Activated naive CD8-positive, alpha-beta T cell treated with anti-CD3 and anti-CD28 coated beads, Interleukin-2, amount 50 U/mL, for 24 hours (primary cell): ENCODE results near the gene MYRIP.

Source experiments
- ATAC-seq: fragments of 150-1000 bp; cut with Tn5 transposase; one replicate; pipeline ENCODE4 v1.10.0; 2021
- DNase-seq: peaks from one replicate; pipeline ENCODE4 v3.0.0; 2021
- H3K27ac Mint-ChIP-seq: one replicate; pipeline ENCODE4 v1.8.0; 2021; ENCODE audit warnings: mild to moderate bottlenecking, mixed read lengths
- H3K27me3 Mint-ChIP-seq: one replicate; pipeline ENCODE4 v1.8.0; 2021; ENCODE audit warnings: mixed read lengths
- H3K36me3 Mint-ChIP-seq: one replicate; pipeline ENCODE4 v1.8.0; 2021; ENCODE audit warnings: low read depth, mixed read lengths
- H3K4me1 Mint-ChIP-seq: one replicate; pipeline ENCODE4 v1.8.0; 2021; ENCODE audit warnings: mixed read lengths
- H3K4me3 Mint-ChIP-seq: one replicate; pipeline ENCODE4 v1.8.0; 2021; ENCODE audit warnings: mild to moderate bottlenecking, moderate library complexity, mixed read lengths
- H3K9me3 Mint-ChIP-seq: one replicate; pipeline ENCODE4 v1.8.0; 2021; ENCODE audit warnings: mixed read lengths

Gene MYRIP

DNA sequence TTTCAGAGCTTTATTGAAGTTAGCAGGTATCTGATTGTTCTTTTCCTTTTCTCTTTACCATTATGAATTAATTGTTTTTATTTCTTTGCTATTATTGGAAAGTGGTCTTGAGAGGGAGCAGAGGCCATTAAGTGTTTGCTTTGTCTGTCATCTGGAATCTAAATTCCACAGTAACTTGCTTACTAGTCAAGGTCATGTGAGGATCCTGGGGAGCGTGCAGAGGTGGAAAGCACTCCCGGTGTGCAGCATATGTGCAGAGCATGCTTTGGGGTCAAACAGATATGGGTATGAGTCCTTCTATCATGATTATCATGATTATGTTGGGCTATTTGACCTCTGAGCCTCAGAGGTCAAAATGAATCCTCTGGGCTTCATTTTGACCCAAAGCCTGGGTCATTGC, 96.4 kb downstream of the MYRIP start:
- Mint-ChIP-seq H3K36me3 (no peaks in the 10 kb centered on the region), H3K9me3 (no peaks in the 10 kb centered on the region), H3K4me3 (no peak overlapping the region), H3K27ac (no peak overlapping the region), H3K4me1 (no peaks in the 10 kb centered on the region), H3K27me3 (no peaks in the 10 kb centered on the region)
- DNase-seq = no peak
- no peak for ATAC-seq

- no peaks in the 10 kb centered on the region for H3K36me3 Mint-ChIP-seq
- no peaks in the 10 kb centered on the region for H3K9me3 Mint-ChIP-seq
- H3K4me3 Mint-ChIP-seq = no peak overlapping the region
- DNase-seq = no peak
- H3K4me1 Mint-ChIP-seq = no peaks in the 10 kb centered on the region
- no peak for ATAC-seq
- no peak overlapping the region for H3K27ac Mint-ChIP-seq
- H3K27me3 Mint-ChIP-seq = no peaks in the 10 kb centered on the region
Observed at GRCh38 chr3:39907981-39908380, 98.6 kb downstream of the MYRIP start.

GRCh38 chr3:39910135-39910534, 100.7 kb downstream of the MYRIP start:
- Mint-ChIP-seq H3K4me1 (no peaks in the 10 kb centered on the region), H3K4me3 (no peak overlapping the region), H3K27me3 (no peaks in the 10 kb centered on the region), H3K27ac (no peak overlapping the region), H3K36me3 (no peaks in the 10 kb centered on the region), H3K9me3 (no peaks in the 10 kb centered on the region)
- ATAC-seq = no peak
- no peak for DNase-seq

DNA sequence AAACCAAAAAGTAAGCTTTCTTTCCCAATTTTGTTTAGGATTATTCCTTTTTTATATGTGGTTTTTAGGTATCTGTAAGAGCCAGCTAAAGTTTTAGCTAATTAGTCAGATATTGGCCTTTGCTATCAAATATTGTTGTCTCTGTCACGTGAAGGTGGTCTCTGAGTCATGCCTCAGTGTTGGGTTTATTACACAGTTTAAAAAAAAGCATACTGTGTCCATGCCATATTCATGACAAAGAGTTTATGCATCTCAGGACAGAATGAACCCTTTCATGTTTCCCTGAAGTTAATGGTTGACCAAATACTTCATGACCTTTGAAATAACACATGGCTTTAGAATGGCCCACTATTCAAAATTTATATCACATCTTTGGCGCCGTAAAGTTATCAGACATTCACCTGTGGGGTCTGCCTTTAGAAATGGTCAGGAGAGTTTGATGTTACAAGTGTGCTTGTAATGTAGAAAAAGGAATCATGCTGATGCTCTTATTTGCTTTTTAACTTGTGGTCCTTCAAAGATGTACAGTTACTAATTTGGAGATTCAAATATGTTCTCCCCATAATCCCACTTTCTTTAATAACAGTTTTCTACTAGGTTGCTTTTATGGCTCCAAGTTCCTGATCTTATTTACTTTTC, 101.5 kb downstream of the MYRIP start:
- no peaks in the 10 kb centered on the region for H3K9me3 Mint-ChIP-seq
- H3K27me3 Mint-ChIP-seq = peaks cover 2% of the 10 kb centered on the region
- ATAC-seq = no peak
- H3K4me1 Mint-ChIP-seq = no peaks in the 10 kb centered on the region
- DNase-seq = no peak
- no peak overlapping the region for H3K27ac Mint-ChIP-seq
- no peaks in the 10 kb centered on the region for H3K36me3 Mint-ChIP-seq
- H3K4me3 Mint-ChIP-seq = no peak overlapping the region

- DNase-seq = no peak
Observed at GRCh38 chr3:39911465-39912309, 102.3 kb downstream of the MYRIP start.

GRCh38 chr3:39915027-39915426, 105.6 kb downstream of the MYRIP start:
- no peaks in the 10 kb centered on the region for H3K36me3 Mint-ChIP-seq
- ATAC-seq (no peak), DNase-seq (no peak)
- no peak overlapping the region for H3K27ac Mint-ChIP-seq
- no peaks in the 10 kb centered on the region for H3K4me1 Mint-ChIP-seq
- no peak overlapping the region for H3K4me3 Mint-ChIP-seq
- H3K9me3 Mint-ChIP-seq = no peaks in the 10 kb centered on the region
- peaks cover 2% of the 10 kb centered on the region for H3K27me3 Mint-ChIP-seq

More at GRCh38 chr3:39911465-39912309, 102.3 kb downstream of the MYRIP start:
- no peaks in the 10 kb centered on the region for H3K36me3 Mint-ChIP-seq
- no peaks in the 10 kb centered on the region for H3K4me1 Mint-ChIP-seq
- no peak overlapping the region for H3K27ac Mint-ChIP-seq
- no peak overlapping the region for H3K4me3 Mint-ChIP-seq
- H3K27me3 Mint-ChIP-seq = peaks cover 2% of the 10 kb centered on the region
- no peak for ATAC-seq
- no peaks in the 10 kb centered on the region for H3K9me3 Mint-ChIP-seq

GRCh38 chr3:39917065-39917773, 107.8 kb downstream of the MYRIP start:
- no peaks in the 10 kb centered on the region for H3K9me3 Mint-ChIP-seq
- no peaks in the 10 kb centered on the region for H3K4me1 Mint-ChIP-seq
- ATAC-seq (no peak), DNase-seq (no peak)
- H3K27ac Mint-ChIP-seq = no peak overlapping the region
- H3K27me3 Mint-ChIP-seq = peaks cover 2% of the 10 kb centered on the region
- no peak overlapping the region for H3K4me3 Mint-ChIP-seq
- H3K36me3 Mint-ChIP-seq = no peaks in the 10 kb centered on the region

DNA sequence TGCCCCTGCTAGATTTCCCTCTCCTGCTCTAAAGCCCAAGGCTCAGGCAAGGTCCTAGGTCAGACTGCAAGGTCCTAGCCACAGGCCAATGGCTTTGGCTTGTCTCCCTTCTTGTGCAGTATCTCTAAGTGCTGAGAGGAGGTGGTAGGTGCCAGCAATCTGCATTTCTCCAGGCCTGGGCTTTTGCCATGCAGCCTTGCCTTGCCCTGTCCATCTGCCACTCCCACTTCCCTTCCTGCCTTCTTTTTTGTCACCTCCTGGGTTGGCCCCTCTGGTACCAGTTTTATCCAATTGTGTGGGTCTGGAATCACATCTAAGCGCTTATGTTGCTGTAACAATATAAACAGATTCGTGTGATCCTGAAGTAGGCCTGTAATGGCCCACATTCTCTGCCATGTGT, 109.9 kb downstream of the MYRIP start:
- Mint-ChIP-seq H3K27me3 (peaks cover 2% of the 10 kb centered on the region), H3K4me3 (no peak overlapping the region), H3K27ac (no peak overlapping the region), H3K4me1 (no peaks in the 10 kb centered on the region), H3K36me3 (no peaks in the 10 kb centered on the region), H3K9me3 (peaks cover under 1% of the 10 kb centered on the region)
- ATAC-seq (no peak), DNase-seq (no peak)

GRCh38 chr3:39920271-39920670, 110.9 kb downstream of the MYRIP start:
- H3K4me3 Mint-ChIP-seq = no peak overlapping the region
- H3K36me3 Mint-ChIP-seq = no peaks in the 10 kb centered on the region
- ATAC-seq = no peak
- DNase-seq = no peak
- peaks cover 5% of the 10 kb centered on the region for H3K9me3 Mint-ChIP-seq
- no peaks in the 10 kb centered on the region for H3K4me1 Mint-ChIP-seq
- H3K27me3 Mint-ChIP-seq = peaks cover 2% of the 10 kb centered on the region
- no peak overlapping the region for H3K27ac Mint-ChIP-seq

- Mint-ChIP-seq H3K4me1 (no peaks in the 10 kb centered on the region), H3K27ac (no peak overlapping the region), H3K9me3 (peaks cover 5% of the 10 kb centered on the region), H3K36me3 (no peaks in the 10 kb centered on the region), H3K27me3 (peaks cover 2% of the 10 kb centered on the region), H3K4me3 (no peak overlapping the region)
- DNase-seq = no peak
- ATAC-seq = no peak
Observed at GRCh38 chr3:39927479-39927878, 118.1 kb downstream of the MYRIP start.

- no peaks in the 10 kb centered on the region for H3K4me1 Mint-ChIP-seq
- DNase-seq = no peak
- H3K4me3 Mint-ChIP-seq = no peak overlapping the region
- no peak overlapping the region for H3K27ac Mint-ChIP-seq
- H3K27me3 Mint-ChIP-seq = peaks cover 3% of the 10 kb centered on the region
- H3K36me3 Mint-ChIP-seq = no peaks in the 10 kb centered on the region
- no peak for ATAC-seq
- no peaks in the 10 kb centered on the region for H3K9me3 Mint-ChIP-seq
Observed at GRCh38 chr3:39933986-39934693, 124.7 kb downstream of the MYRIP start.

DNA sequence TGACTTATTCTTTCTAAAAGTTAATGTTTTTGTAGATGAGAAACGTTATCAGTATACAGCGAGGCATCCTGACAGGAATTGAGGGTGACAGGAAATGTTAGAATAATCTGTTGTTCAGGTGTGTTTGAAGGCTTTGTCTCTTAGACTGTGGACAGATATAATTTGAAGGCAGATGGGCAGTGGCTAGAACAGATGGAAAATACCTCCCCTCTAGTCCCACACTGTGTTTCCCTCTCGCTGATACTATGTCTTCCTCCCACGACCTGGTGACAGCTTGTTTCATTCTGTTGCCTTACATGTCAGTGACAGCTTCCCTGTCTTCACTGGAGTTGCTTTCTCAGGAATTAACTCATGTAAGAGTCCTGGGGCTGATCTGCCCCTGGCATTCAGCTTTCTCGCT, 125.3 kb downstream of the MYRIP start:
- H3K4me1 Mint-ChIP-seq = no peaks in the 10 kb centered on the region
- H3K4me3 Mint-ChIP-seq = no peak overlapping the region
- H3K36me3 Mint-ChIP-seq = no peaks in the 10 kb centered on the region
- no peak for ATAC-seq
- no peak for DNase-seq
- no peak overlapping the region for H3K27ac Mint-ChIP-seq
- H3K9me3 Mint-ChIP-seq = no peaks in the 10 kb centered on the region
- peaks cover 3% of the 10 kb centered on the region for H3K27me3 Mint-ChIP-seq

DNA sequence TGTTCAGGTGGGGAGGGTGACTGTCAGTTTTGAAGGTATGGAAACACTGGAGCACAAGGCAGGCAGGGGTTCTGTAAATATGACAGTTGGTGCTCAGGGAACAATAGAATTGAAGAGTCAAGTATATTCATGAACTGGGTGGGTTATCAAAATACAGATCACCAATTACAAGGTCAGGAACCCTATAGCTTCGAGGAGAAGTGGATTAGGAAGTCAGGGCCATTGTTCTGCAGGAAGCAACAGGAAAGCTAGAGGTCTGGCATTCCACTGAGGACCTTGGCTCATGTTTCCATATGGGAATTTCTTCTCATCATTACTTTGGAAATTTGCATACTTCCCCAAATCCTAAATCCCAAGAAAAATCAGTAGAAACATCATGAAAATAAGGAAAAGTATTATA, 125.9 kb downstream of the MYRIP start:
- Mint-ChIP-seq H3K4me1 (no peaks in the 10 kb centered on the region), H3K4me3 (no peak overlapping the region), H3K27me3 (peaks cover 3% of the 10 kb centered on the region), H3K27ac (no peak overlapping the region), H3K9me3 (no peaks in the 10 kb centered on the region), H3K36me3 (no peaks in the 10 kb centered on the region)
- DNase-seq (no peak), ATAC-seq (no peak)

- no peak overlapping the region for H3K4me3 Mint-ChIP-seq
Observed at GRCh38 chr3:39936848-39937247, 127.4 kb downstream of the MYRIP start.

More at GRCh38 chr3:39936848-39937247, 127.4 kb downstream of the MYRIP start:
- H3K27ac Mint-ChIP-seq = no peak overlapping the region
- no peaks in the 10 kb centered on the region for H3K9me3 Mint-ChIP-seq
- H3K27me3 Mint-ChIP-seq = peaks cover 3% of the 10 kb centered on the region
- DNase-seq (no peak), ATAC-seq (no peak)
- H3K36me3 Mint-ChIP-seq = no peaks in the 10 kb centered on the region
- H3K4me1 Mint-ChIP-seq = no peaks in the 10 kb centered on the region
